Ishikawa (cell line): Measurements from ENCODE around the gene FMN2.

Source experiments
- CEBPB ChIP-seq: IDR thresholded peaks from 2 replicates; pipeline ENCODE4 v1.6.1; 2012
- CREB1 ChIP-seq: IDR thresholded peaks from 2 replicates; pipeline ENCODE4 v1.6.1; 2012; ENCODE audit warnings: low read depth
- EP300 ChIP-seq: IDR thresholded peaks from 2 replicates; pipeline ENCODE4 v1.6.1; 2012; ENCODE audit warnings: borderline replicate concordance
- FOXM1 ChIP-seq: IDR thresholded peaks from 2 replicates; pipeline ENCODE4 v1.6.1; 2012; ENCODE audit warnings: low read depth, borderline replicate concordance
- NFIC ChIP-seq: IDR thresholded peaks from 2 replicates; pipeline ENCODE4 v1.6.1; 2012
- RAD21 ChIP-seq: IDR thresholded peaks from 2 replicates; pipeline ENCODE4 v1.6.1; 2012; ENCODE audit warnings: low read depth
- TAF1 ChIP-seq: IDR thresholded peaks from 2 replicates; pipeline ENCODE4 v1.6.1; 2012; ENCODE audit warnings: low read depth, mild to moderate bottlenecking
- TCF12 ChIP-seq: IDR thresholded peaks from 2 replicates; pipeline ENCODE4 v1.6.1; 2012; ENCODE audit warnings: low read depth
- TEAD4 ChIP-seq: IDR thresholded peaks from 2 replicates; pipeline ENCODE4 v1.6.1; 2012
- YY1 ChIP-seq: IDR thresholded peaks from 2 replicates; pipeline ENCODE4 v1.6.1; 2012; ENCODE audit warnings: low read depth
- ZBTB7A ChIP-seq: IDR thresholded peaks from 2 replicates; pipeline ENCODE4 v1.6.1; 2012; ENCODE audit warnings: low read depth
- TF ChIP-seq, protein P1 (sequence below): IDR thresholded peaks from 2 replicates; pipeline ENCODE4 v1.6.1; 2012; ENCODE audit warnings: low read depth, mild to moderate bottlenecking
- TF ChIP-seq, protein P2 (sequence below): IDR thresholded peaks from 2 replicates; pipeline ENCODE4 v1.6.1; 2012
- TF ChIP-seq, protein P3 (sequence below): IDR thresholded peaks from 2 replicates; pipeline ENCODE4 v1.6.1; 2012

DNA sequence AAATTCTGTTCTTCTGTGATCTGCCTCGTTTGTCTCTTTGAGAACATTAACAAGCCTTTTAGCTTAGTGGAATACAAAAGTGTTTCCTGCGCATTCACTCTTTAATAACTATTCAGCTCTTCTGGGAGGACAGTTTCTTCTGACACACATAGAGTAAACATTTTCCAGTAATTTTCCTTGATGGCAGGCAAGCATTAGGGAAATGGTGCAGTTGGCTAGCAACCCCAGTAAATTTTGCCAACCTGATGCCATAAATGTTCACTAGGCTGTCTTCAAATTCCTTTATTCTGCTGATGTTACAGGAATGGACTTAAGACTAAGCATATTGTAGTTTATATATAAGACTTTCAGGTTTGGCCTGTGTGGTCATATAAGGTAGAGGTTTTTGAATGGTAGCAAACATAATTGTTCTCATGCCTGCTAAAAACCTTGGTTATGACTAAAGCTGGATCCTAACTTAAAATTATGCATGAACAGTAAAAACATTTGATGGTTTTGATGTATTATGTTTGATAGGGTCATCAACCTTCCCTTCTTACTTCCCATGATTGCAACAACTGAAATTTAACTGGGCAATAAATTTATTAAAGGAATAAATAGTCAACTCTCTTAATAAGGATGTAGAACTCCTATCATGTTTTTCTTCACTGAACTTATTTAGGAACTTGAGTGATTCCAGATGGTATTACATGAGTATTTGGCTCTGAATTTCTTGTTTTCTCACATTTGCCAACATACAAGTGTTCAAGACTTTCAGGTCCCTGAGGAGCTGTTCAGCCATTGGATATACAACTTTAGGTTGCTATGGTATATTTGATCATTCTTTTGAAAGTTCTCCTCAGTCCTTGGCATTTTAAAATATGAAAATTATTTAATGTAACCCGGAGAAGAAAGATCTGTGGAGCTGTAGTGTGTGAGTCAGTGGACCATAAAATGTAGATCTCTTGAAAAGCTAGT, 223.4 kb downstream of the FMN2 start:
- no peak for TF ChIP-seq YY1
- TF ChIP-seq TEAD4: no peak
- TF ChIP-seq TAF1: no peak
- TF ChIP-seq, protein P1, sequence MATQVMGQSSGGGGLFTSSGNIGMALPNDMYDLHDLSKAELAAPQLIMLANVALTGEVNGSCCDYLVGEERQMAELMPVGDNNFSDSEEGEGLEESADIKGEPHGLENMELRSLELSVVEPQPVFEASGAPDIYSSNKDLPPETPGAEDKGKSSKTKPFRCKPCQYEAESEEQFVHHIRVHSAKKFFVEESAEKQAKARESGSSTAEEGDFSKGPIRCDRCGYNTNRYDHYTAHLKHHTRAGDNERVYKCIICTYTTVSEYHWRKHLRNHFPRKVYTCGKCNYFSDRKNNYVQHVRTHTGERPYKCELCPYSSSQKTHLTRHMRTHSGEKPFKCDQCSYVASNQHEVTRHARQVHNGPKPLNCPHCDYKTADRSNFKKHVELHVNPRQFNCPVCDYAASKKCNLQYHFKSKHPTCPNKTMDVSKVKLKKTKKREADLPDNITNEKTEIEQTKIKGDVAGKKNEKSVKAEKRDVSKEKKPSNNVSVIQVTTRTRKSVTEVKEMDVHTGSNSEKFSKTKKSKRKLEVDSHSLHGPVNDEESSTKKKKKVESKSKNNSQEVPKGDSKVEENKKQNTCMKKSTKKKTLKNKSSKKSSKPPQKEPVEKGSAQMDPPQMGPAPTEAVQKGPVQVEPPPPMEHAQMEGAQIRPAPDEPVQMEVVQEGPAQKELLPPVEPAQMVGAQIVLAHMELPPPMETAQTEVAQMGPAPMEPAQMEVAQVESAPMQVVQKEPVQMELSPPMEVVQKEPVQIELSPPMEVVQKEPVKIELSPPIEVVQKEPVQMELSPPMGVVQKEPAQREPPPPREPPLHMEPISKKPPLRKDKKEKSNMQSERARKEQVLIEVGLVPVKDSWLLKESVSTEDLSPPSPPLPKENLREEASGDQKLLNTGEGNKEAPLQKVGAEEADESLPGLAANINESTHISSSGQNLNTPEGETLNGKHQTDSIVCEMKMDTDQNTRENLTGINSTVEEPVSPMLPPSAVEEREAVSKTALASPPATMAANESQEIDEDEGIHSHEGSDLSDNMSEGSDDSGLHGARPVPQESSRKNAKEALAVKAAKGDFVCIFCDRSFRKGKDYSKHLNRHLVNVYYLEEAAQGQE: no peak
- TF ChIP-seq, protein P2, sequence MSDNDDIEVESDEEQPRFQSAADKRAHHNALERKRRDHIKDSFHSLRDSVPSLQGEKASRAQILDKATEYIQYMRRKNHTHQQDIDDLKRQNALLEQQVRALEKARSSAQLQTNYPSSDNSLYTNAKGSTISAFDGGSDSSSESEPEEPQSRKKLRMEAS: no peak
- TF ChIP-seq RAD21: no peak
- no peak for TF ChIP-seq EP300
- no peak for TF ChIP-seq NFIC
- no peak for TF ChIP-seq CREB1
- no peak for TF ChIP-seq FOXM1
- TF ChIP-seq CEBPB: no peak
- TF ChIP-seq, protein P3, sequence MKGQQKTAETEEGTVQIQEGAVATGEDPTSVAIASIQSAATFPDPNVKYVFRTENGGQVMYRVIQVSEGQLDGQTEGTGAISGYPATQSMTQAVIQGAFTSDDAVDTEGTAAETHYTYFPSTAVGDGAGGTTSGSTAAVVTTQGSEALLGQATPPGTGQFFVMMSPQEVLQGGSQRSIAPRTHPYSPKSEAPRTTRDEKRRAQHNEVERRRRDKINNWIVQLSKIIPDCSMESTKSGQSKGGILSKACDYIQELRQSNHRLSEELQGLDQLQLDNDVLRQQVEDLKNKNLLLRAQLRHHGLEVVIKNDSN: no peak
- no peak for TF ChIP-seq ZBTB7A
- no peak for TF ChIP-seq TCF12
